ENCODE measurements around the gene KCND3.

The KCND3 gene

DNA sequence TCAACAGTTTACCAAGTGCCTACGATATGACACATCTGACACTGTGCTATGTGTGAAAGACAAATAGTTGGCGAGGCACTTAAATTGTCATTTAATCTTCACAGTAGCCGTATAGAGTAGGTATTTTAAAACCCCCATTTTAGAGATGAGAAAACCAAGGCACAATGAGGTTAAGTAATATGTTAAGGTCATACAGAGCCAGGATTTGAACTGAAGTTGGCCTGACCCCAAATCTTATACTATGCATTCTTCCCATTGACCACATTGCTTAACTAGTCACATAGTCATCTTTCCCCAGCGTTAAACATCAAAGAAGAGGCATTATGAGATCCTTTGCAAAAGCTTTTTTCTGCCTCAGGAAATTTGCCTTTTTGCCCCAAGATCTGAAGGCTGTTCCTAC is 254.1 kb downstream of the KCND3 start:
- TF ChIP-seq, protein P1, sequence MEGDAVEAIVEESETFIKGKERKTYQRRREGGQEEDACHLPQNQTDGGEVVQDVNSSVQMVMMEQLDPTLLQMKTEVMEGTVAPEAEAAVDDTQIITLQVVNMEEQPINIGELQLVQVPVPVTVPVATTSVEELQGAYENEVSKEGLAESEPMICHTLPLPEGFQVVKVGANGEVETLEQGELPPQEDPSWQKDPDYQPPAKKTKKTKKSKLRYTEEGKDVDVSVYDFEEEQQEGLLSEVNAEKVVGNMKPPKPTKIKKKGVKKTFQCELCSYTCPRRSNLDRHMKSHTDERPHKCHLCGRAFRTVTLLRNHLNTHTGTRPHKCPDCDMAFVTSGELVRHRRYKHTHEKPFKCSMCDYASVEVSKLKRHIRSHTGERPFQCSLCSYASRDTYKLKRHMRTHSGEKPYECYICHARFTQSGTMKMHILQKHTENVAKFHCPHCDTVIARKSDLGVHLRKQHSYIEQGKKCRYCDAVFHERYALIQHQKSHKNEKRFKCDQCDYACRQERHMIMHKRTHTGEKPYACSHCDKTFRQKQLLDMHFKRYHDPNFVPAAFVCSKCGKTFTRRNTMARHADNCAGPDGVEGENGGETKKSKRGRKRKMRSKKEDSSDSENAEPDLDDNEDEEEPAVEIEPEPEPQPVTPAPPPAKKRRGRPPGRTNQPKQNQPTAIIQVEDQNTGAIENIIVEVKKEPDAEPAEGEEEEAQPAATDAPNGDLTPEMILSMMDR (IDR thresholded peaks at IDR 0.05) = no peak
- no peak for TF ChIP-seq ZFX (IDR thresholded peaks at IDR 0.05; ENCODE audit: borderline replicate concordance)
- H3K27ac ChIP-seq = no peak overlapping the region

DNA sequence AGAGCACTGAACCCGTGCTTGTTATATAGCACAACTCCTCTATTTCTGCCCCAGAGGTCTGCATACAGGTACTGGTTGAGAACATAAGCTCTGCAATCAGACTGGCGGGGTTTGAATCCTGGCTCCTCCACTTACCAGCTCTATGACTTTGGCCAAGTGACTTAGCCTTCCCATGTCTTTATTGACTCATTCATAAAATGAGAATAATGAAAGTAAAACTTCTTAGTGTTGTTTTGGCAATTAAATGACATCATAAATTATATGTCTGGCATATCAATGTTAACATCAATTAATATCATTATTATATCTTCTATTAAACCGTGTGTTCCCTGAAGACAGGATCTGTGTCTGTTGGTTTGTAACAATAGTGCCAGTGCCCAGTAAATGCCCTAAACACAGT is 254.6 kb downstream of the KCND3 start:
- no peak overlapping the region for H3K27ac ChIP-seq
- TF ChIP-seq, protein P1 (IDR thresholded peaks at IDR 0.05) = no peak
- TF ChIP-seq ZFX (IDR thresholded peaks at IDR 0.05; ENCODE audit: borderline replicate concordance) = no peak

DNA sequence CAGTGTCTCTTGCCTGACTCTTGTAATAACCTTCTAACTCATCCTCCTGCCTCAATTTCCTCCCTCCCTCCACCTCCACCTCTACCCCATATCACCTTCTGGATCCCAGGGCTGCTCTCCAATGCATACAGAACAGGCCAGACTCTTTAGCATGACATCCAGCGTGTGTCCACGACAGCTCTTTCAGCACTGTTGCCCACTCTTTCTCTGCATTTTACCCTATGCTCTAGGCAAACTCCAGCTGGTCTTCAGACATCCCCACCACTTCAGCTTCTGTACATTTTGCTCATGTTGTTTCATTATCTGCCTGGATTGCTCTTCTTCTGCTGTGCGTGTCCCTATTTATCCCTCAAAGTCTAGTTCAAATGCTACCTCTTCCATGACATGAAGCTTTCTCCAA is 255.0 kb downstream of the KCND3 start:
- no peak overlapping the region for H3K27ac ChIP-seq
- TF ChIP-seq ZFX (IDR thresholded peaks at IDR 0.05; ENCODE audit: borderline replicate concordance) = no peak
- TF ChIP-seq, protein P1 (IDR thresholded peaks at IDR 0.05) = no peak

DNA sequence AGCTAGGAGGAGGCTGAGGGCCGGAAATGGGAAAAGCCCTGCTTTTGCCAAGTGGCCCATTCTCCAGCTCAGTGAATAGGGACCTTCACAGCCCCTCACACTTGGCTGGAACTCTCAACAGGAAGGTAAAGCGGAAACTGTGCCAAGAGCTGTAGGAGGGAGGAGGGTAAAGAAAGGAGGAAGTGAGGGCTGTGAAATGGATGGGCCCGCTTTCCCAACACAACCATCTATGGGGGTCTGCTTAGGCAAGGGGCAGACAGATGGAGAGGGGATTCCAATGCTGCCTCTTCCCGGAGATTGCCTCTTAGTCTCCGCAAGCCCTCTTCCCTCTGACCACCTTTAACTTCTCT is 255.5 kb downstream of the KCND3 start:
- no peak overlapping the region for H3K27ac ChIP-seq
- no peak for TF ChIP-seq ZFX (IDR thresholded peaks at IDR 0.05; ENCODE audit: borderline replicate concordance)
- TF ChIP-seq, protein P1 (IDR thresholded peaks at IDR 0.05) = no peak

DNA sequence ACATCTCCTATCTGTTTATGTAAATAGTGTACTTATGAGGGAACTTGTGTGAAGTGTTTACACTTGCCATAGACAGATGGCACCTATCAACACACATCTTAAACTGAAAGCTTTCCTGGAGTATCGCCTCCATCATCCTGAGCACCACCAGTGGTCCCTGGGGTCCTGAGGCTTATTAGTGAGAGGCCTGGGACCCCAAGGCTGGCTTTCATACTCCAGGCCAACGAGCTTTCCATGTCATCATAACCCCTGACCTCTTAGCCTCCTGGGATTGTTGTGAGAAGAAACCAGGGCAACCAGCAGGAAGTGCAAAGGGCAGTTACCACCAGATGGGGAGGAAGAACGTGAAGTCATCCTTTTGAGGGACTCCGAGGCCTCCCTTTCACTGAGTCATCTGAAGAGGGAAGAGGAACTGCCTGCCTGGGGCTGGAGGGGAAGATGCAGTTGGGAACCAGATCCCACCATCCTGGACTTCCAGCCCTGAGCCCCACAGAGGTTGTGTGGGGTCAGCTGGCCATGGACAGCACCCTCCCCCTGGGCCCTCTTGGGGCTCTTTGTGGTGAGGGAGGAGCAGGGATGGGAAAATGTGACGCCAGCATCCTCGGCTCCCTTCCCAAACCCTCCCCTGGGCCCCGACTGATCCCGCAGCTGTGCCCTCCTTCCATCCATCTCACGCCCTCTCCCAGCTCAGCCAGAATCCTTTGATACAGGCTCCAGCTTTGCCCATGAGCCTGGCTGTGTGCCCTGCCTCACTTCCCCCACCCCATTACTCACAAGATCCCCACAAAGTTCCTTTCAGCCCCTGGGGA is 256.1 kb downstream of the KCND3 start:
- no peak overlapping the region for H3K27ac ChIP-seq

DNA sequence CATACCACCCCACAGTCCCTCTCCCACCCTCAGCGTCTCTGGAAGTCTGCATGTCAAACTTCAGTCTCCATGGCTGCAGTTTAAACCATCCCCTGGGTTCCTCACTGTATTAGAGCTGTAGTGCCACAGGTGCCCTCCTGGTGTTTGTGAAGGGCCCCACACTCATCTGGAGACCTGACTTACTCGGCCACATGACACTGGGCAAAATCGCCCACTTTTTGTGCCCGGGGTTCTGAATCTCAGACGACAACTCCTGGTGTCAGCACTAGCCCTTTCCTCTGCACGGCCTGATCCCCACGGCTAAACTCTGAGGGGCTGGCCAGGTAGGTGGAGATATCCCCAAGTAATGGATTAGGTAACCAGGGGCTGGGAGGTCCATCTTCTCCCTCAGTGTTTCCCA is 256.8 kb downstream of the KCND3 start:
- TF ChIP-seq ZFX (IDR thresholded peaks at IDR 0.05; ENCODE audit: borderline replicate concordance) = no peak
- TF ChIP-seq, protein P1 (IDR thresholded peaks at IDR 0.05) = no peak
- H3K27ac ChIP-seq = no peak overlapping the region

More for the DNA sequence above, 256.1 kb downstream of the KCND3 start:
- TF ChIP-seq, protein P1 (IDR thresholded peaks at IDR 0.05) = no peak

DNA sequence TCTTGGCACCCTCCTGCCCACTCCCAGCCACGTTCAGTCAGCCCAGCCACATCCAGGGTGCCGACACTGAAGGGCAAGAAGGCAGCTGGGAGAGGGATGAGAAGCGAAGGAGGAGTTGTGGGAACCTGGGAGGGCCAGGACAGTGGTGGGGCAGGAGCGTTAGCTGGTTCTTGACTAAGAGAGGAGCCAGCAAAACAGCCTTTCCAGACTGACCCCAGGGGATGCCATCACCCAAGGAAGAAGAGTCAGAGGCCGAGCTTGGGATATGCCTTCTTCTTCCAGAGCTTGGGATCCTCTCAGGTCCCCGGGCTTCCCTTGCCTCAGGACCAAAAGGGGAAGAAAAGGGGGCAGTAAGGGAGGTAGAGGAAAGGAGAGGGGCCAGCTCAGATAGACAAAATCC is 257.5 kb downstream of the KCND3 start:
- TF ChIP-seq ZFX (IDR thresholded peaks at IDR 0.05; ENCODE audit: borderline replicate concordance) = no peak
- TF ChIP-seq, protein P1 (IDR thresholded peaks at IDR 0.05) = no peak
- H3K27ac ChIP-seq = no peak overlapping the region

Data from 22Rv1 (cell line).